IMR-90 (cell line): ENCODE measurements around the gene SOX4. TPM values are rescaled to one million over a fixed set of nuclear protein-coding genes. Genes with fewer than 3 reads are reported as not detected.

ENCODE experiments used
- ATAC-seq: fragments of 200-7000 bp; cut with Tn5 transposase; 2 replicates; pipeline ENCODE4 v1.9.1; 2020; ENCODE audit warnings: low read depth, mild to moderate bottlenecking, moderate library complexity
- BruUV-seq: library from RNA; stranded (reverse); fragments of 400-500 nt; replicated peaks from 2 replicates; lab custom pipeline; 2021; lab: Mats Ljungman, UMichigan
- CTCF ChIA-PET: fragments of 300-600 bp; formaldehyde crosslinking; extraction: SDS; loops from one replicate; lab custom pipeline; 2021; ENCODE audit warnings: antibody characterized with exemption; lab: Yijun Ruan, JAX
- POLR2A ChIA-PET: fragments of 300-600 bp; sonication (Branson Sonifier 250); formaldehyde crosslinking; loops from one replicate; lab custom pipeline; 2022; ENCODE audit warnings: antibody characterized with exemption; ENCODE audit not compliant: unreplicated experiment; lab: Charles Lee
- DNase-seq: peaks from one replicate; pipeline ENCODE4 v3.0.0; 2013
- H2AFZ ChIP-seq: replicated peaks from 2 replicates; pipeline ENCODE3; 2013; ENCODE audit warnings: low read length, mild to moderate bottlenecking; ENCODE audit not compliant: poor library complexity
- H2AK5ac ChIP-seq: 2 replicates; pipeline ENCODE4 v1.6.1; 2013; ENCODE audit warnings: low read depth, low read length, inconsistent platforms
- H2AK9ac ChIP-seq: replicated peaks from 2 replicates; pipeline ENCODE3; 2013; ENCODE audit warnings: mild to moderate bottlenecking, low read depth, low read length, moderate library complexity; ENCODE audit not compliant: poor library complexity
- H2BK120ac ChIP-seq: 2 replicates; pipeline ENCODE4 v1.6.1; 2013; ENCODE audit warnings: low read depth, low read length, inconsistent platforms
- H2BK15ac ChIP-seq: 3 replicates; pipeline ENCODE4 v1.6.1; 2013; ENCODE audit warnings: low read depth, low read length, inconsistent platforms
- H2BK20ac ChIP-seq: 2 replicates; pipeline ENCODE4 v1.6.1; 2013; ENCODE audit warnings: low read depth, mild to moderate bottlenecking, inconsistent platforms, low read length, moderate library complexity
- H2BK5ac ChIP-seq: 2 replicates; pipeline ENCODE4 v1.6.1; 2013; ENCODE audit warnings: mild to moderate bottlenecking, low read depth, low read length, inconsistent platforms; ENCODE audit not compliant: poor library complexity, severe bottlenecking
- H3K14ac ChIP-seq: replicated peaks from 2 replicates; pipeline ENCODE4 v1.6.1; 2013; ENCODE audit warnings: low read depth, low read length, inconsistent platforms
- H3K18ac ChIP-seq: 2 replicates; pipeline ENCODE4 v1.6.1; 2013; ENCODE audit warnings: low read depth, low read length, control low read depth
- H3K23ac ChIP-seq: 2 replicates; pipeline ENCODE4 v1.6.1; 2013; ENCODE audit warnings: low read depth, low read length, inconsistent platforms
- H3K27ac ChIP-seq: 2 replicates; pipeline ENCODE4 v1.5.1; 2013; ENCODE audit warnings: mild to moderate bottlenecking, control low read depth, low read length; ENCODE audit not compliant: insufficient read depth
- H3K27me3 ChIP-seq: 2 replicates; pipeline ENCODE4 v1.6.1; 2013; ENCODE audit warnings: low read length; ENCODE audit not compliant: control insufficient read depth, insufficient read depth
- H3K36me3 ChIP-seq: 2 replicates; pipeline ENCODE4 v1.6.1; 2013; ENCODE audit warnings: low read length, mixed read lengths; ENCODE audit not compliant: control insufficient read depth, insufficient read depth
- H3K4ac ChIP-seq: 2 replicates; pipeline ENCODE4 v1.6.1; 2013; ENCODE audit warnings: low read depth, low read length, inconsistent platforms
- H3K4me1 ChIP-seq: 2 replicates; pipeline ENCODE4 v1.6.1; 2013; ENCODE audit warnings: low read length, mixed read lengths; ENCODE audit not compliant: control insufficient read depth, insufficient read depth
- H3K4me2 ChIP-seq: 2 replicates; pipeline ENCODE4 v1.6.1; 2013; ENCODE audit warnings: low read depth, mild to moderate bottlenecking, control low read depth, low read length, moderate library complexity
- H3K4me3 ChIP-seq: 2 replicates; pipeline ENCODE4 v1.5.1; 2013; ENCODE audit warnings: low read depth, mild to moderate bottlenecking, control low read depth, low read length, moderate library complexity; ENCODE audit not compliant: insufficient read depth
- H3K56ac ChIP-seq: 2 replicates; pipeline ENCODE4 v1.6.1; 2013; ENCODE audit warnings: low read length, inconsistent platforms; ENCODE audit not compliant: insufficient read depth; ENCODE audit errors: extremely low read depth
- H3K79me1 ChIP-seq, 2 experiments: 2 replicates each; pipeline ENCODE4 v1.6.1; 2013; ENCODE audit warnings: low read length in 2 of 2, inconsistent platforms in 1 of 2, low read depth in 1 of 2
- H3K9ac ChIP-seq: 2 replicates; pipeline ENCODE4 v1.6.1; 2013; ENCODE audit warnings: low read depth, low read length, control low read depth
- H3K9me1 ChIP-seq: 2 replicates; pipeline ENCODE4 v1.6.1; 2013; ENCODE audit warnings: low read length, inconsistent platforms; ENCODE audit not compliant: insufficient read depth
- H3K9me3 ChIP-seq: 2 replicates; pipeline ENCODE4 v1.6.1; 2013; ENCODE audit warnings: low read length; ENCODE audit not compliant: control insufficient read depth, insufficient read depth
- H4K20me1 ChIP-seq: 2 replicates; pipeline ENCODE4 v1.6.1; 2013; ENCODE audit warnings: low read length, inconsistent platforms; ENCODE audit not compliant: insufficient read depth
- H4K5ac ChIP-seq: 2 replicates; pipeline ENCODE4 v1.6.1; 2013; ENCODE audit warnings: mild to moderate bottlenecking, low read depth, low read length, control low read depth
- H4K8ac ChIP-seq, 2 experiments: 2 replicates each; pipeline ENCODE4 v1.6.1; 2013; ENCODE audit warnings: low read depth in 2 of 2, low read length in 2 of 2, control low read depth in 1 of 2, inconsistent platforms in 1 of 2
- H4K91ac ChIP-seq: 2 replicates; pipeline ENCODE4 v1.6.1; 2013; ENCODE audit warnings: low read depth, low read length, inconsistent platforms; ENCODE audit not compliant: insufficient read depth
- BHLHE40 ChIP-seq: fragments of 150-350 bp; IDR thresholded peaks from 2 replicates; pipeline ENCODE4 v1.6.1; 2016; ENCODE audit warnings: mild to moderate bottlenecking, low read depth, low read length
- CEBPB ChIP-seq: IDR thresholded peaks from 2 replicates; pipeline ENCODE4 v1.6.1; 2012; ENCODE audit warnings: low read depth, low read length, improper control_type of control experiment
- CHD1 ChIP-seq: IDR thresholded peaks from 2 replicates; pipeline ENCODE4 v1.6.1; 2012; ENCODE audit warnings: low read depth, low read length, improper control_type of control experiment
- FOS ChIP-seq: fragments of 150-350 bp; IDR thresholded peaks from 2 replicates; pipeline ENCODE4 v1.6.1; 2016; ENCODE audit warnings: low read depth, low read length
- MAFK ChIP-seq: IDR thresholded peaks from 2 replicates; pipeline ENCODE4 v1.6.1; 2012; ENCODE audit warnings: low read depth, low read length, improper control_type of control experiment
- MAZ ChIP-seq: IDR thresholded peaks from 2 replicates; pipeline ENCODE4 v1.6.1; 2012; ENCODE audit warnings: low read depth, mild to moderate bottlenecking, low read length, improper control_type of control experiment, moderate library complexity, borderline replicate concordance
- MXI1 ChIP-seq: IDR thresholded peaks from 2 replicates; pipeline ENCODE4 v1.6.1; 2012; ENCODE audit warnings: low read depth, mild to moderate bottlenecking, low read length, moderate library complexity, borderline replicate concordance
- NFE2L2 ChIP-seq: fragments of 150-350 bp; IDR thresholded peaks from 2 replicates; pipeline ENCODE4 v1.6.1; 2016; ENCODE audit warnings: low read depth, mild to moderate bottlenecking, low read length
- POLR2A ChIP-seq: IDR thresholded peaks from 2 replicates; pipeline ENCODE4 v1.6.1; 2012; ENCODE audit warnings: mild to moderate bottlenecking, low read depth, low read length
- RAD21 ChIP-seq: IDR thresholded peaks from 2 replicates; pipeline ENCODE4 v1.6.1; 2012; ENCODE audit warnings: low read length, improper control_type of control experiment
- RCOR1 ChIP-seq: IDR thresholded peaks from 2 replicates; pipeline ENCODE4 v1.6.1; 2012; ENCODE audit warnings: mild to moderate bottlenecking, low read length, improper control_type of control experiment; ENCODE audit not compliant: insufficient replicate concordance
- RFX5 ChIP-seq: IDR thresholded peaks from 2 replicates; pipeline ENCODE4 v1.8.0; 2012; ENCODE audit warnings: low read depth, mild to moderate bottlenecking, low read length, moderate library complexity
- SMC3 ChIP-seq: fragments of 150-350 bp; IDR thresholded peaks from 2 replicates; pipeline ENCODE4 v1.6.1; 2016; ENCODE audit warnings: low read depth, mild to moderate bottlenecking, antibody characterized with exemption, low read length, moderate library complexity
- WGBS, 2 experiments: methylation state at CpG; one replicate each; pipeline versions ENCODE4 v1.1.5 to v1.1.7; 2013; ENCODE audit warnings: missing lambda C conversion rate in 2 of 2; ENCODE audit not compliant: insufficient read length in 1 of 2; ENCODE audit errors: extremely low coverage in 2 of 2; 5-methylcytosine and 5-hydroxymethylcytosine counted together
- dilution Hi-C: fragments of 300-500 bp; cut with HindIII; formaldehyde crosslinking; loops from one replicate; pipeline ENCODE4 v1.14.3; 2018; ENCODE audit warnings: low sequenced_read_pairs; ENCODE audit not compliant: unreplicated experiment
- in situ Hi-C: fragments of 300-500 bp; cut with MboI; formaldehyde crosslinking; loops from 3 replicates; pipeline ENCODE4 v1.14.3; 2019; ENCODE audit warnings: low sequenced_read_pairs, inconsistent platforms, mixed read lengths
- intact Hi-C: fragments of 100-400 bp; cut with micrococcal nuclease; formaldehyde crosslinking; loops from 2 replicates; pipeline ENCODE4 v1.10.0; 2022
- polyA plus RNA-seq, 3 experiments: library from polyadenylated mRNA; depleted of rRNA; stranded (reverse); fragments of >200 nt; gene quantifications; 2 replicates each; pipeline ENCODE4 v1.2.3, GENCODE V29; 2012; ENCODE audit warnings: low replicate concordance in 1 of 3
- total RNA-seq: library from RNA; depleted of rRNA; stranded (reverse); fragments of >200 nt; gene quantifications from 2 replicates; pipeline ENCODE4 v1.2.3, GENCODE V29; 2012
- TF ChIP-seq, protein P1 (sequence below): conservative IDR thresholded peaks from 2 replicates; pipeline ENCODE4 v1.5.1; 2012; ENCODE audit warnings: mild to moderate bottlenecking, low read depth, low read length, improper control_type of control experiment
- TF ChIP-seq, protein P2 (sequence below): fragments of 150-350 bp; IDR thresholded peaks from 2 replicates; pipeline ENCODE4 v1.6.1; 2016; ENCODE audit warnings: low read depth, mild to moderate bottlenecking, low read length, moderate library complexity, borderline replicate concordance
- TF ChIP-seq, protein P3 (sequence below): fragments of 150-350 bp; IDR thresholded peaks from 2 replicates; pipeline ENCODE4 v1.6.1; 2017; ENCODE audit warnings: mild to moderate bottlenecking, antibody characterized with exemption, low read length, low read depth

Gene SOX4
- total and polyA plus RNA-seq, 2 of the 4 experiments (the other 2 are of a cell fraction): 4.7 to 4.8 TPM

DNA sequence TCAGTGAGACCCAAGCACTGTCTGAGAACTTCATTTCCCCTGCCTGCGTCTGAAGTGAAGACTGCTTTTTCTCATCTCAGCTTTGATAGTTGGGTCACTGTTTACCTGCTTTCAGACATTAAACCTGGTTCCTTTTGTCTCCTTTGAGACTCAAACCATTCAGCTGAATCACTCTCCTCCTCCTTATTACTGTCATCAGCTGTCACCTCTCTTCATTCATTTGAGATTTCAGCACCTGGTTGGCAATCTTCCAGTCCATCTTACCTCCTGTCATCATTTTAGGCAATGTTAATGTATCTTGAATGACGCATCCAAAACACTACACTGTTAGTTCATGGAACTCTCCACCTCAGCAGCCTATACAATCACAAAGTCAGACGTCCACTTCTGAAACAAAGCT, 34.3 kb upstream of the SOX4 start:
- Histone ChIP-seq H3K9me1 (no peaks in the 10 kb centered on the region), H3K4me2 (no peak overlapping the region), H2AFZ (no peak overlapping the region), H3K4me3 (no peak overlapping the region), H2BK120ac (no peak overlapping the region), H3K9ac (no peak overlapping the region), H3K27me3 (no peaks in the 10 kb centered on the region), H2BK20ac (no peak overlapping the region), H2BK15ac (no peak overlapping the region), H4K5ac (no peak overlapping the region), H3K4ac (no peak overlapping the region), H3K79me1 (no peaks in the 10 kb centered on the region), H4K91ac (no peak overlapping the region), H3K18ac (no peak overlapping the region), H2AK5ac (no peak overlapping the region), H3K27ac (no peak overlapping the region), H3K36me3 (no peaks in the 10 kb centered on the region), H3K14ac (no peak overlapping the region), H4K20me1 (no peaks in the 10 kb centered on the region), H2BK5ac (no peak overlapping the region), H2AK9ac (no peak overlapping the region), H3K23ac (no peak overlapping the region), H3K4me1 (no peaks in the 10 kb centered on the region), H4K8ac (no peak overlapping the region), H3K9me3 (no peaks in the 10 kb centered on the region), H3K56ac (no peak overlapping the region)
- ATAC-seq (no peak), DNase-seq (no peak)
- intact Hi-C loops (no loop called here), dilution Hi-C loops (no loop called here), in situ Hi-C loops (no loop called here)
- no TSS peak for BruUV-seq
- no peak for TF ChIP-seq RFX5
- TF ChIP-seq, protein P1, sequence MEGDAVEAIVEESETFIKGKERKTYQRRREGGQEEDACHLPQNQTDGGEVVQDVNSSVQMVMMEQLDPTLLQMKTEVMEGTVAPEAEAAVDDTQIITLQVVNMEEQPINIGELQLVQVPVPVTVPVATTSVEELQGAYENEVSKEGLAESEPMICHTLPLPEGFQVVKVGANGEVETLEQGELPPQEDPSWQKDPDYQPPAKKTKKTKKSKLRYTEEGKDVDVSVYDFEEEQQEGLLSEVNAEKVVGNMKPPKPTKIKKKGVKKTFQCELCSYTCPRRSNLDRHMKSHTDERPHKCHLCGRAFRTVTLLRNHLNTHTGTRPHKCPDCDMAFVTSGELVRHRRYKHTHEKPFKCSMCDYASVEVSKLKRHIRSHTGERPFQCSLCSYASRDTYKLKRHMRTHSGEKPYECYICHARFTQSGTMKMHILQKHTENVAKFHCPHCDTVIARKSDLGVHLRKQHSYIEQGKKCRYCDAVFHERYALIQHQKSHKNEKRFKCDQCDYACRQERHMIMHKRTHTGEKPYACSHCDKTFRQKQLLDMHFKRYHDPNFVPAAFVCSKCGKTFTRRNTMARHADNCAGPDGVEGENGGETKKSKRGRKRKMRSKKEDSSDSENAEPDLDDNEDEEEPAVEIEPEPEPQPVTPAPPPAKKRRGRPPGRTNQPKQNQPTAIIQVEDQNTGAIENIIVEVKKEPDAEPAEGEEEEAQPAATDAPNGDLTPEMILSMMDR: no peak
- TF ChIP-seq MXI1: no peak
- no peak for TF ChIP-seq MAFK
- TF ChIP-seq SMC3: no peak
- no peak for TF ChIP-seq BHLHE40
- TF ChIP-seq RAD21: no peak
- TF ChIP-seq CHD1: no peak
- TF ChIP-seq POLR2A: no peak
- TF ChIP-seq NFE2L2: no peak
- no peak for TF ChIP-seq MAZ
- no peak for TF ChIP-seq RCOR1
- TF ChIP-seq, protein P2, sequence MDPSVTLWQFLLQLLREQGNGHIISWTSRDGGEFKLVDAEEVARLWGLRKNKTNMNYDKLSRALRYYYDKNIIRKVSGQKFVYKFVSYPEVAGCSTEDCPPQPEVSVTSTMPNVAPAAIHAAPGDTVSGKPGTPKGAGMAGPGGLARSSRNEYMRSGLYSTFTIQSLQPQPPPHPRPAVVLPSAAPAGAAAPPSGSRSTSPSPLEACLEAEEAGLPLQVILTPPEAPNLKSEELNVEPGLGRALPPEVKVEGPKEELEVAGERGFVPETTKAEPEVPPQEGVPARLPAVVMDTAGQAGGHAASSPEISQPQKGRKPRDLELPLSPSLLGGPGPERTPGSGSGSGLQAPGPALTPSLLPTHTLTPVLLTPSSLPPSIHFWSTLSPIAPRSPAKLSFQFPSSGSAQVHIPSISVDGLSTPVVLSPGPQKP: no peak
- no peak for TF ChIP-seq FOS
- TF ChIP-seq CEBPB: no peak
- TF ChIP-seq, protein P3, sequence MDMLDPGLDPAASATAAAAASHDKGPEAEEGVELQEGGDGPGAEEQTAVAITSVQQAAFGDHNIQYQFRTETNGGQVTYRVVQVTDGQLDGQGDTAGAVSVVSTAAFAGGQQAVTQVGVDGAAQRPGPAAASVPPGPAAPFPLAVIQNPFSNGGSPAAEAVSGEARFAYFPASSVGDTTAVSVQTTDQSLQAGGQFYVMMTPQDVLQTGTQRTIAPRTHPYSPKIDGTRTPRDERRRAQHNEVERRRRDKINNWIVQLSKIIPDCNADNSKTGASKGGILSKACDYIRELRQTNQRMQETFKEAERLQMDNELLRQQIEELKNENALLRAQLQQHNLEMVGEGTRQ: no peak
- WGBS, 2 experiments: 92% methylated on average over 2 of the region's 3 CpGs; no CpG with 5 or more reads in 1 of the 2 experiments
- POLR2A ChIA-PET: no interaction called here
- CTCF ChIA-PET: interaction anchor here (0.8 kb wide), 1 partner anchor 11 kb away, joined by 3 read pairs; no protein-coding TSS in a partner anchor
